Naive thymus-derived CD8-positive, alpha-beta T cell (primary cell): Measurements from ENCODE around the gene FOS. TPM values are rescaled to one million over a fixed set of nuclear protein-coding genes. Genes with fewer than 3 reads are reported as not detected.

ENCODE experiments used
- ATAC-seq, 2 donors: fragments of 150-1000 bp; cut with Tn5 transposase in 1 of 2; sonication (Bioruptor Pico), chemical (Tn5 transposase) in 1 of 2; 1 replicate in 1 of 2; 2 replicates in 1 of 2; pipeline ENCODE4 v1.10.0; 2021; ENCODE audit warnings: mild to moderate bottlenecking in 2 of 2, moderate library complexity in 2 of 2
- POLR2A ChIA-PET: fragments of 350-600 bp; sonication (Branson Sonifier 250); formaldehyde crosslinking; loops from one replicate; lab custom pipeline; 2021; ENCODE audit warnings: antibody characterized with exemption; lab: Charles Lee
- DNase-seq, 10 donors: peaks; one replicate each; pipeline versions ENCODE4 v3.0.0 to v3.0.0-alpha.2; 2020 to 2022
- H3K27ac Mint-ChIP-seq, 10 donors: one replicate each; pipeline ENCODE4 v1.8.0; 2020 to 2022; ENCODE audit warnings: mild to moderate bottlenecking in 10 of 10, mixed read lengths in 10 of 10, moderate library complexity in 4 of 10, inconsistent platforms in 1 of 10
- H3K27me3 Mint-ChIP-seq, 5 donors: one replicate each; pipeline ENCODE4 v1.8.0; 2021 to 2022; ENCODE audit warnings: mixed read lengths in 5 of 5
- H3K36me3 Mint-ChIP-seq, 3 donors: one replicate each; pipeline ENCODE4 v1.8.0; 2020 to 2022; ENCODE audit warnings: mixed read lengths in 3 of 3, mild to moderate bottlenecking in 2 of 3, inconsistent platforms in 1 of 3
- H3K4me1 Mint-ChIP-seq, 4 donors: one replicate each; pipeline ENCODE4 v1.8.0; 2021 to 2022; ENCODE audit warnings: mixed read lengths in 4 of 4
- H3K4me3 Mint-ChIP-seq, 10 donors: one replicate each; pipeline ENCODE4 v1.8.0; 2020 to 2022; ENCODE audit warnings: mild to moderate bottlenecking in 10 of 10, mixed read lengths in 10 of 10, moderate library complexity in 6 of 10, inconsistent platforms in 1 of 10
- H3K9me3 Mint-ChIP-seq, 9 donors: one replicate each; pipeline ENCODE4 v1.8.0; 2020 to 2022; ENCODE audit warnings: mixed read lengths in 9 of 9, mild to moderate bottlenecking in 3 of 9, inconsistent platforms in 1 of 9, moderate library complexity in 1 of 9
- polyA plus RNA-seq, 3 donors: library from polyadenylated mRNA; unstranded; fragments of 300-500 nt; fragmentation: Illumina TruSeq; gene quantifications; one replicate each; pipeline ENCODE4 v1.2.3, GENCODE V29; 2021
- total RNA-seq, 8 experiments: library from RNA in 2 of 8; stranded (reverse) in 2 of 8; gene quantifications; one replicate each; pipeline ENCODE4 v1.2.3 and lab custom pipeline; 2021 to 2026

FOS gene
- total and polyA plus RNA-seq, 5 experiments from 2014 or later = 9.4 to 510 (median 80.3) TPM

- H3K27me3 Mint-ChIP-seq = peaks cover 0 to 7% (median 6%) of the 10 kb centered on the region in 5 donors
- ATAC-seq (no peak), DNase-seq (no peak)
- H3K36me3 Mint-ChIP-seq = no peaks in the 10 kb centered on the region
- H3K4me3 Mint-ChIP-seq = no peak overlapping the region
- no peaks in the 10 kb centered on the region for H3K9me3 Mint-ChIP-seq
- peaks cover 0 to 12% (median under 1%) of the 10 kb centered on the region in 4 donors for H3K4me1 Mint-ChIP-seq
- POLR2A ChIA-PET = no interaction called here
- peak overlapping the region in 4 of 10 donors; percentile 40 to 71 (median 56) for H3K27ac Mint-ChIP-seq
Measured at GRCh38 chr14:75267141-75267721, 11.4 kb upstream of the FOS start.

GRCh38 chr14:75268633-75269550 is 9.7 kb upstream of the FOS start:
- DNase-seq (no peak), ATAC-seq (no peak)
- Mint-ChIP-seq H3K4me1 (peaks cover 0 to 24% (median 5%) of the 10 kb centered on the region in 4 donors), H3K36me3 (no peaks in the 10 kb centered on the region), H3K27me3 (peaks cover 0 to 9% (median 6%) of the 10 kb centered on the region in 5 donors), H3K4me3 (no peak overlapping the region), H3K27ac (peak overlapping the region in 3 of 10 donors; percentile 6 to 81 (median 57)), H3K9me3 (no peaks in the 10 kb centered on the region)
- POLR2A ChIA-PET = interaction anchor here (0.7 to 1.8 kb wide), 3 partner anchors 8 to 141 kb away, joined by 4 to 7 read pairs (median 4); no protein-coding TSS in a partner anchor

GRCh38 chr14:75271514-75271913 is 7.1 kb upstream of the FOS start:
- Mint-ChIP-seq H3K4me3 (no peak overlapping the region), H3K4me1 (peaks cover 7 to 49% (median 25%) of the 10 kb centered on the region in 4 donors), H3K27ac (peak overlapping the region in 2 of 10 donors; percentile 32 to 39), H3K36me3 (no peaks in the 10 kb centered on the region), H3K27me3 (peaks cover 0 to 24% (median 7%) of the 10 kb centered on the region in 5 donors), H3K9me3 (no peaks in the 10 kb centered on the region)
- POLR2A ChIA-PET = interaction anchor here (0.6 to 0.7 kb wide), 2 partner anchors 85 to 455 kb away, joined by 3 to 4 read pairs; no protein-coding TSS in a partner anchor
- no peak for ATAC-seq
- no peak for DNase-seq

GRCh38 chr14:75273272-75274049 is 5.2 kb upstream of the FOS start:
- no peak for ATAC-seq
- POLR2A ChIA-PET = interaction anchor here (2.5 kb wide), 1 partner anchor 15 kb away, joined by 7 read pairs; no protein-coding TSS in a partner anchor
- H3K27ac Mint-ChIP-seq = peak overlapping the region in 8 of 10 donors; percentile 63 to 96 (median 94)
- H3K9me3 Mint-ChIP-seq = no peaks in the 10 kb centered on the region
- DNase-seq = no peak
- no peaks in the 10 kb centered on the region for H3K36me3 Mint-ChIP-seq
- peaks cover 0 to 30% (median 8%) of the 10 kb centered on the region in 5 donors for H3K27me3 Mint-ChIP-seq
- peaks cover 10 to 61% (median 36%) of the 10 kb centered on the region in 4 donors for H3K4me1 Mint-ChIP-seq
- H3K4me3 Mint-ChIP-seq = peak overlapping the region in 1 of 10 donors; percentile 36

GRCh38 chr14:75274050-75274898 is 4.4 kb upstream of the FOS start:
- peaks cover 0 to under 1% (median 0%) of the 10 kb centered on the region in 3 donors for H3K36me3 Mint-ChIP-seq
- H3K9me3 Mint-ChIP-seq = no peaks in the 10 kb centered on the region
- peak overlapping the region in 5 of 10 donors; percentile 24 to 48 (median 40) for H3K4me3 Mint-ChIP-seq
- POLR2A ChIA-PET = interaction anchor here (2.5 kb wide), 1 partner anchor 15 kb away, joined by 7 read pairs; no protein-coding TSS in a partner anchor
- no peak for DNase-seq
- H3K27me3 Mint-ChIP-seq = peaks cover 0 to 32% (median 8%) of the 10 kb centered on the region in 5 donors
- ATAC-seq = no peak
- peak overlapping the region; percentile 33 to 96 (median 92) for H3K27ac Mint-ChIP-seq
- peaks cover 12 to 57% (median 42%) of the 10 kb centered on the region in 4 donors for H3K4me1 Mint-ChIP-seq

GRCh38 chr14:75274899-75275569 is 3.6 kb upstream of the FOS start:
- POLR2A ChIA-PET = interaction anchor here (2.5 kb wide), 1 partner anchor 16 kb away, joined by 7 read pairs; no protein-coding TSS in a partner anchor
- Mint-ChIP-seq H3K9me3 (no peaks in the 10 kb centered on the region), H3K36me3 (peaks cover 0 to 6% (median 0%) of the 10 kb centered on the region in 3 donors), H3K27me3 (peaks cover 0 to 38% (median 8%) of the 10 kb centered on the region in 5 donors), H3K4me3 (peak overlapping the region in 9 of 10 donors; percentile 18 to 65 (median 35)), H3K4me1 (peaks cover 16 to 60% (median 50%) of the 10 kb centered on the region in 4 donors), H3K27ac (peak overlapping the region; percentile 33 to 96 (median 92))
- DNase-seq (peak; percentile 43 to 92 (median 80)), ATAC-seq (peak; percentile 33 to 53)

GRCh38 chr14:75275598-75275997 is 3.0 kb upstream of the FOS start:
- ATAC-seq (no peak), DNase-seq (peak in 1 of 10 donors; percentile 36)
- Mint-ChIP-seq H3K9me3 (no peaks in the 10 kb centered on the region), H3K4me1 (peaks cover 20 to 65% (median 54%) of the 10 kb centered on the region in 4 donors), H3K27me3 (peaks cover 0 to 40% (median 8%) of the 10 kb centered on the region in 5 donors), H3K27ac (peak overlapping the region; percentile 32 to 96 (median 92)), H3K36me3 (peaks cover 0 to 12% (median 5%) of the 10 kb centered on the region in 3 donors), H3K4me3 (peak overlapping the region in 8 of 10 donors; percentile 24 to 50 (median 40))
- POLR2A ChIA-PET = interaction anchor here (0.7 kb wide), 1 partner anchor 209 kb away, joined by 3 read pairs; no protein-coding TSS in a partner anchor

- peaks cover 23 to 76% (median 63%) of the 10 kb centered on the region in 4 donors for H3K4me1 Mint-ChIP-seq
- H3K9me3 Mint-ChIP-seq = no peaks in the 10 kb centered on the region
- peaks cover 0 to 37% (median 6%) of the 10 kb centered on the region in 5 donors for H3K27me3 Mint-ChIP-seq
- peak overlapping the region; percentile 72 to 100 (median 98) for H3K27ac Mint-ChIP-seq
- POLR2A ChIA-PET = interaction anchor here (1.0 to 1.9 kb wide), 6 partner anchors 9 to 150 kb away, joined by 3 to 7 read pairs (median 4); partner anchors contain the start of gene NEK9
- ATAC-seq (peak; percentile 5 to 14), DNase-seq (peak; percentile 50 to 84 (median 72))
- peaks cover 0 to 22% (median 15%) of the 10 kb centered on the region in 3 donors for H3K36me3 Mint-ChIP-seq
- peak overlapping the region; percentile 88 to 97 (median 95) for H3K4me3 Mint-ChIP-seq
Measured at GRCh38 chr14:75277008-75277814, 1.4 kb upstream of the FOS start.

GRCh38 chr14:75277815-75278421 is 710 bp upstream of the FOS start:
- POLR2A ChIA-PET = interaction anchor here (0.5 to 1.9 kb wide), 7 partner anchors 10 to 151 kb away, joined by 3 to 7 read pairs (median 4); partner anchors contain the start of gene NEK9
- H3K9me3 Mint-ChIP-seq = no peaks in the 10 kb centered on the region
- peak overlapping the region; percentile 72 to 100 (median 98) for H3K27ac Mint-ChIP-seq
- H3K4me1 Mint-ChIP-seq = peaks cover 23 to 77% (median 63%) of the 10 kb centered on the region in 4 donors
- peaks cover 0 to 23% (median 15%) of the 10 kb centered on the region in 3 donors for H3K36me3 Mint-ChIP-seq
- DNase-seq = peak in 1 of 10 donors; percentile 48
- peak overlapping the region; percentile 88 to 97 (median 95) for H3K4me3 Mint-ChIP-seq
- peak in 1 of 2 donors; percentile 9 for ATAC-seq
- peaks cover 0 to 39% (median 6%) of the 10 kb centered on the region in 5 donors for H3K27me3 Mint-ChIP-seq
